Type B pancreatic cell (in vitro differentiated cells): ENCODE data around the gene SLMAP. TPM values are rescaled to one million over a fixed set of nuclear protein-coding genes. Genes with fewer than 3 reads are reported as not detected.

Source experiments
- DNase-seq: peaks from one replicate; pipeline ENCODE4 v3.0.0; 2021; ENCODE audit warnings: mixed read lengths; ENCODE audit not compliant: unreplicated experiment; ENCODE audit errors: extremely low spot score
- H3K27ac Mint-ChIP-seq: 2 replicates; pipeline ENCODE4 v1.8.0; 2021; ENCODE audit warnings: mild to moderate bottlenecking, mixed read lengths
- H3K27me3 Mint-ChIP-seq: 2 replicates; pipeline ENCODE4 v1.8.0; 2021; ENCODE audit warnings: mixed read lengths
- H3K36me3 Mint-ChIP-seq: 2 replicates; pipeline ENCODE4 v1.8.0; 2021; ENCODE audit warnings: mixed read lengths
- H3K4me1 Mint-ChIP-seq: one replicate; pipeline ENCODE4 v1.8.0; 2021; ENCODE audit warnings: mixed read lengths; ENCODE audit not compliant: unreplicated experiment
- H3K4me3 Mint-ChIP-seq: 2 replicates; pipeline ENCODE4 v1.8.0; 2021; ENCODE audit warnings: mild to moderate bottlenecking, mixed read lengths
- H3K9me3 Mint-ChIP-seq: 2 replicates; pipeline ENCODE4 v1.8.0; 2021; ENCODE audit warnings: mixed read lengths
- CTCF ChIP-seq: fragments of 200-600 bp; sonication (generic); conservative IDR thresholded peaks from 2 replicates; pipeline ENCODE4 v1.5.0; 2021; ENCODE audit warnings: antibody characterized with exemption, mild to moderate bottlenecking
- total RNA-seq: library from RNA; stranded (reverse); gene quantifications from 2 replicates; pipeline ENCODE4 v1.2.1, GENCODE V29; 2021; ENCODE audit warnings: low replicate concordance

The SLMAP gene
- total RNA-seq, 1 donor from 2014 or later = 55.1 TPM

GRCh38 chr3:57738391-57738790 is 17.7 kb upstream of the SLMAP start:
- Mint-ChIP-seq H3K4me3 (no peak overlapping the region), H3K27ac (no peak overlapping the region), H3K27me3 (no peaks in the 10 kb centered on the region), H3K36me3 (no peaks in the 10 kb centered on the region), H3K9me3 (no peaks in the 10 kb centered on the region), H3K4me1 (no peaks in the 10 kb centered on the region)
- DNase-seq = no peak
- TF ChIP-seq CTCF = no peak

- no peak for TF ChIP-seq CTCF
- Mint-ChIP-seq H3K27ac (no peak overlapping the region), H3K36me3 (no peaks in the 10 kb centered on the region), H3K27me3 (no peaks in the 10 kb centered on the region), H3K4me3 (no peak overlapping the region), H3K9me3 (no peaks in the 10 kb centered on the region), H3K4me1 (no peaks in the 10 kb centered on the region)
- DNase-seq = no peak
Measured at GRCh38 chr3:57740027-57740426, 16.1 kb upstream of the SLMAP start.

GRCh38 chr3:57743496-57743895 is 12.6 kb upstream of the SLMAP start:
- Mint-ChIP-seq H3K27ac (no peak overlapping the region), H3K36me3 (no peaks in the 10 kb centered on the region), H3K9me3 (no peaks in the 10 kb centered on the region), H3K4me3 (no peak overlapping the region), H3K27me3 (no peaks in the 10 kb centered on the region), H3K4me1 (peaks cover 8% of the 10 kb centered on the region)
- TF ChIP-seq CTCF = no peak
- DNase-seq = no peak

DNA sequence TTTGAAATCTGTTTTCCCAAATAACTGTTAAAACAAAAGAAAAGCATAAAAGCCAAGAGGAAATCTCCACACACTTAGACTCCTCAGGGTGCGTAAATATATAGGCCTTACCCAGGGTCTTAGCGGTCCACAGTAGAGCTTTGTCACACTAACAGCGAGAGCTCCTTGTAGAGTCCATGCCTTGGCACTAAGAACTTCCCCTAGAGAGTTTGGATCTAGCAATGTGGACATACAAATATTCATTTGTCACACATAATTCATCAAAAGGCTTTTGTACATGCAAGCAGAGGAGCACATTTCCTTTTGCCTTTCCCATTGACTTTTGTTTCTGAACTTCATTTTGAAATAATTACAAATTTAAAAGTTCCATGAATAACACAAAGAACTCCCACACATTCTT is 11.0 kb upstream of the SLMAP start:
- H3K27ac Mint-ChIP-seq = no peak overlapping the region

DNA sequence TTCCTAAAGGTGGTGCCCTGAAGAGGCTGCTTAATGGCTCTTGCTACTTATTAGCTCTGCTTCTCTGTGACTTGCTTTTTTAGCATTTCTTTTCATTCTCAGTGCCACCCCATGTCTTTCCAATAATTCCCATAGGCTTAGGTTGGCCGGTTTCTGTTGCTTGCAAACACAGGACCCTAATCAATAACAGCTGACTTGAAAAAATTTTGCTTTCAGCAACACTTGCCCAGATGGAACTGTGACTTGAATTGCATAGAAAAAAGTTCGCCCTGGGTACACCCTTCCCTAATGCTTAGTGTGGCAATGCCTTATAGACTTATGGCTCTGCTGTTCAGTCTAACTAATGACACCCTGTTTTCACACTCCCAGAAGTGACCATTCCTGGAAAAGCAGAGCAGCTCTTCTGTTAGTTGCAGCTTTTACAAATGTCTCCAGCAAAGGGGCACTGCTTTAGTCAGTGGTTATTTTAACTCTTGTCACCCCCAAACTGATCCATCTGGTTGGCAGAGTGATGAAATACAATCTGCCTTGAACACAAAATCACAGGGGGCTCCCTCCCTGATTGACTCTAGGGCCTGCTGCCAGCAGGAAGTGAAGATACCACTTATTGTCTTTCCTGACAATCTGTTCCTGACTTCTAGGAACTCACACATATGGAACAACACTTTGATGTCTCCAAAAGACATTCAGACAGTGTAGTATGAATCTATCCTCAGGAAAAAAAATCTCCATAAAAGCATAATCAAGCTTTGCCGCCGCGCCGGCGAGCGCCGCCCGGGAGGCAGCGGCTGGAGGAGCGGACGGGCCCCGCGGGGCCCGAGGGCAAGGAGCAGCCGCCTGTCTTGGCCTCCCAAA is 9.7 kb upstream of the SLMAP start:
- H3K4me1 Mint-ChIP-seq = peaks cover 8% of the 10 kb centered on the region
- no peaks in the 10 kb centered on the region for H3K27me3 Mint-ChIP-seq
- no peaks in the 10 kb centered on the region for H3K36me3 Mint-ChIP-seq
- no peak overlapping the region for H3K4me3 Mint-ChIP-seq
- TF ChIP-seq CTCF = no peak
- no peaks in the 10 kb centered on the region for H3K9me3 Mint-ChIP-seq
- peak overlapping the region; percentile 16 for H3K27ac Mint-ChIP-seq
- DNase-seq = no peak

More for the DNA sequence above, 11.0 kb upstream of the SLMAP start:
- Mint-ChIP-seq H3K9me3 (no peaks in the 10 kb centered on the region), H3K36me3 (no peaks in the 10 kb centered on the region), H3K4me1 (peaks cover 8% of the 10 kb centered on the region), H3K27me3 (no peaks in the 10 kb centered on the region), H3K4me3 (no peak overlapping the region)
- DNase-seq = no peak
- TF ChIP-seq CTCF = no peak
